Mesendoderm (in vitro differentiated cells): ENCODE results near the gene ARHGDIA.

Experiments
- DNase-seq: peaks from one replicate; pipeline ENCODE4 v3.0.0; 2013
- H2AK5ac ChIP-seq: 2 replicates; pipeline ENCODE4 v1.6.1; 2013; ENCODE audit warnings: low read length, inconsistent platforms
- H2BK120ac ChIP-seq: 2 replicates; pipeline ENCODE4 v1.6.1; 2013; ENCODE audit warnings: low read depth, mild to moderate bottlenecking, low read length, moderate library complexity, mixed read lengths
- H2BK15ac ChIP-seq: replicated peaks from 2 replicates; pipeline ENCODE4 v1.6.1; 2013; ENCODE audit warnings: low read depth, mild to moderate bottlenecking, moderate library complexity
- H2BK5ac ChIP-seq: 2 replicates; pipeline ENCODE4 v1.6.1; 2013; ENCODE audit warnings: low read length, inconsistent platforms
- H3K18ac ChIP-seq: 2 replicates; pipeline ENCODE4 v1.6.1; 2013; ENCODE audit warnings: mild to moderate bottlenecking, low read length, mixed read lengths
- H3K23ac ChIP-seq: one replicate; pipeline ENCODE4 v1.6.1; 2013; ENCODE audit warnings: low read length
- H3K27ac ChIP-seq: 2 replicates; pipeline ENCODE4 v1.5.1; 2013; ENCODE audit warnings: low read depth, mild to moderate bottlenecking, inconsistent platforms, low read length, moderate library complexity
- H3K27me3 ChIP-seq: 2 replicates; pipeline ENCODE4 v1.6.1; 2013; ENCODE audit warnings: low read length, control low read depth, mild to moderate bottlenecking, inconsistent platforms; ENCODE audit not compliant: insufficient read depth, poor library complexity
- H3K36me3 ChIP-seq: 2 replicates; pipeline ENCODE4 v1.6.1; 2013; ENCODE audit warnings: low read length, inconsistent platforms; ENCODE audit not compliant: control insufficient read depth, insufficient read depth
- H3K4ac ChIP-seq: one replicate; pipeline ENCODE4 v1.6.1; 2013; ENCODE audit warnings: low read depth, mild to moderate bottlenecking, low read length, moderate library complexity
- H3K4me1 ChIP-seq: 2 replicates; pipeline ENCODE4 v1.6.1; 2013; ENCODE audit warnings: low read depth, low read length, inconsistent platforms; ENCODE audit not compliant: control insufficient read depth
- H3K4me2 ChIP-seq: 2 replicates; pipeline ENCODE4 v1.6.1; 2013; ENCODE audit warnings: low read length
- H3K4me3 ChIP-seq: 2 replicates; pipeline ENCODE4 v1.5.1; 2013; ENCODE audit warnings: mild to moderate bottlenecking, low read length
- H3K56ac ChIP-seq: one replicate; pipeline ENCODE4 v1.6.1; 2013; ENCODE audit warnings: low read length
- H3K79me1 ChIP-seq: 2 replicates; pipeline ENCODE4 v1.6.1; 2013; ENCODE audit warnings: low read length, inconsistent platforms
- H3K79me2 ChIP-seq: 2 replicates; pipeline ENCODE4 v1.6.1; 2013; ENCODE audit warnings: mild to moderate bottlenecking, low read length; ENCODE audit not compliant: control insufficient read depth, insufficient read depth
- H3K9ac ChIP-seq: 2 replicates; pipeline ENCODE4 v1.6.1; 2013; ENCODE audit warnings: low read length, inconsistent platforms
- H4K5ac ChIP-seq: one replicate; pipeline ENCODE4 v1.6.1; 2013; ENCODE audit warnings: low read length
- H4K8ac ChIP-seq: one replicate; pipeline ENCODE4 v1.6.1; 2013; ENCODE audit warnings: low read depth, mild to moderate bottlenecking, control low read depth, low read length, moderate library complexity
- WGBS: extraction: QIAGEN DNeasy Blood & Tissue Kit; methylation state at CpG from one replicate; pipeline ENCODE4 v1.1.7; 2013; ENCODE audit warnings: low lambda C conversion rate, missing lambda C conversion rate; ENCODE audit not compliant: insufficient coverage; ENCODE audit errors: extremely low coverage; 5-methylcytosine and 5-hydroxymethylcytosine counted together

The ARHGDIA gene

DNA sequence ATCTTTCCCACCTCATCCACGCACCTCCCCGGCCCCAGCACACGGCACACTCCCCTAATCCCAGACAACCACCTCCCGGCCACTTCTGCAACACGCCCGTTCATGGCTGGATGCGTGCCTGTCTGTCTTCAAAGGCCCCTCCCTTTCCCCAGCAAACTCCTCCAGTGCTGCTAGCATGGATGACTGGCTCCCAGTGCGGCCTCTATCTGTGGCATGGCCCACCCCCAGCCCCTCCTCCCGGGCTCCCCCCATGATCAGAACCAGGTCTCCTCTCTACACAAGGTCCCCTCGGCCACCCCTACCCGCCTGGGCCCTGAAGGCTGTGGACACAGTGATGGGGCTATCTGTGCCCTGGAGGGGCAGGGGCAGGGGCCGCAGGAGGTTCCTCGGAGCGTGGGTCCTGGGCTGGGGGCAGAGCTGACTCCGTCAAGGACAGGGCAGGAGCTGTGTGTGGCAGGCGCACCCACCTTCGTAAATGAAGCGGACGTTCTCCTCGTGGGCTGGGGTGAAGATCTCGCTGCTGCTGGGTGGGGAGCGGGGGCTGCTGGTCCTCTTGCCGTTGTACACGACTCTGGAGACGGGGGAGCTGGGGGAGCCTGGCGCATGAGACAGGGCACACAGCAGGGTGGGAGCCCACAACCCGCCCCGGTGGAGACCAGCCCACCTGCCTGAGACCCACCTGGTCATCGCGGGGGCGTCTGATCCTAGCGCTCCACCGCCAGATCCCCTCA is 47.2 kb downstream of the ARHGDIA start:
- H3K23ac ChIP-seq, result no peak overlapping the region
- no peaks in the 10 kb centered on the region for H3K36me3 ChIP-seq
- H3K27me3 ChIP-seq, result no peaks in the 10 kb centered on the region
- no peak overlapping the region for H4K8ac ChIP-seq
- no CpG with 5 or more reads among the region's 33 CpGs for WGBS
- H3K79me1 ChIP-seq, result peaks cover 9% of the 10 kb centered on the region
- H3K56ac ChIP-seq, result no peak overlapping the region
- H2BK5ac ChIP-seq, result no peak overlapping the region
- no peak overlapping the region for H3K18ac ChIP-seq
- DNase-seq, result no peak
- H3K9ac ChIP-seq, result no peak overlapping the region
- H3K79me2 ChIP-seq, result peaks cover 2% of the 10 kb centered on the region
- H3K4ac ChIP-seq, result no peak overlapping the region
- H3K4me2 ChIP-seq, result no peak overlapping the region
- H3K4me3 ChIP-seq, result no peak overlapping the region
- no peak overlapping the region for H4K5ac ChIP-seq
- H2AK5ac ChIP-seq, result no peak overlapping the region
- no peak overlapping the region for H2BK120ac ChIP-seq
- H2BK15ac ChIP-seq, result no peak overlapping the region
- peaks cover 2% of the 10 kb centered on the region for H3K4me1 ChIP-seq
- H3K27ac ChIP-seq, result no peak overlapping the region

DNA sequence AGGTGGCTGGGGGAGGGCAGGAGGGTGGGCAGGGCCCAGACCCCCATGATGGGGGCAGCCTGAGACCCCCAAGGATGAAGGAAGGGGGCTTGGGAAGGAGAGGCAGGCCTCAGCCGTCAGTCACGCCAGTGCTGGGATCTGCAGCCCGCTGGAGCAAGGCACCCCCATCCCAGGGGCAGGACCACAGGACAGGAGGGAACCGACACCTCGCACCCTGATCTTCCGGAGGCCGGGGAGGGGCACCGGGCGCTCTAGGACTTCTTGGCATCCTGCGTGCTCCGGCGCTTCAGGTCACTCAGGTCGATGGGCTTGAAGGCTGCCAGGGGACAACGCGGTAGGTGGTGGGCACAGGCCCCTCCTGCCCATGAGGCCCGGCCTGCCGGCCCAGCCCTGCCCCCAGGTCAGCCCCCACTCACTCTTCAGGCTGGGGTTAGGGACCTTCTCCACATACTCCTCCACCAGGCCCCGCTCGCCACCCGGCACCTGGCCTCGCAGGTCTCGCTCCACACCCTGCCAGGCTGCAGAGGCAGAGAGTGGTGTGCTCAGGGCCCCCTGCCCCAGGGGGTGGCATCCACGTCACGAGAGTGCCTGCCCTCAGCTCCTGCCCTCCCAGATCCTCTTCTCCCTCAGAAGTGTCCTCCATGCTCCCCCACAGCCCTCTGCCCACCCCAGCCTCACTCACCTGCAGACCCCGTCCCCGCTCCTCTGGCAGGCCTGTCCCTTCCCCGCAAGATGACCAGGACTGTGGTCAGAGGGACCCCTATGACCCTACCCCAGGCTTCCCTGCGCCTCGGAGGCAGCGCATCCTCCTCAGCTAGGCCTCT is 47.9 kb downstream of the ARHGDIA start:
- Histone ChIP-seq H2BK5ac (no peak overlapping the region), H3K79me2 (no peaks in the 10 kb centered on the region), H3K4ac (no peak overlapping the region), H3K4me2 (no peak overlapping the region), H4K8ac (no peak overlapping the region), H2BK120ac (no peak overlapping the region), H2AK5ac (no peak overlapping the region), H3K9ac (no peak overlapping the region), H3K36me3 (no peaks in the 10 kb centered on the region), H3K18ac (no peak overlapping the region), H3K23ac (no peak overlapping the region), H2BK15ac (no peak overlapping the region), H3K27me3 (no peaks in the 10 kb centered on the region), H3K56ac (no peak overlapping the region), H3K4me1 (peaks cover 2% of the 10 kb centered on the region), H3K79me1 (peaks cover 3% of the 10 kb centered on the region), H3K4me3 (no peak overlapping the region), H4K5ac (no peak overlapping the region), H3K27ac (no peak overlapping the region)
- no peak for DNase-seq
- no CpG with 5 or more reads among the region's 30 CpGs for WGBS

DNA sequence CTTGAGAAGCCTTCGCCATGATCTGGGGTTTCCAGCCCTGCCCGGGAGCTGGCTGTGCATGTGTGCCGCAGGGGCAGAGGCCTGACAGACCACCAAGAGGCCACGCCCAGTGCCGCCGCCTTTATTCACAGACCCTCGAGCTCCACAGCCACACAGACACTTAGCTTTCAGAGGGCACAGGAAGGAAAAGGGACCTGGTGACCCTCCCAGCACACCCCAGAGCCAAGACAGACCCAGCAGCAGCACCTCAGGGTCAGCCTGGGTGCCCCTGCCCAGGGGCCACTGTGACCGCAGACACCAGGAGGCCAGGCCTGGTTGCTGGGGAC is 48.9 kb downstream of the ARHGDIA start:
- no peak overlapping the region for H4K5ac ChIP-seq
- H3K27me3 ChIP-seq, result no peaks in the 10 kb centered on the region
- H3K79me1 ChIP-seq, result peaks cover 3% of the 10 kb centered on the region
- no peak overlapping the region for H2AK5ac ChIP-seq
- H3K18ac ChIP-seq, result no peak overlapping the region
- H3K4me2 ChIP-seq, result no peak overlapping the region
- H3K4ac ChIP-seq, result no peak overlapping the region
- H3K79me2 ChIP-seq, result no peaks in the 10 kb centered on the region
- H3K23ac ChIP-seq, result no peak overlapping the region
- H3K36me3 ChIP-seq, result no peaks in the 10 kb centered on the region
- no peak overlapping the region for H3K4me3 ChIP-seq
- H3K9ac ChIP-seq, result no peak overlapping the region
- no peak overlapping the region for H2BK120ac ChIP-seq
- H2BK15ac ChIP-seq, result no peak overlapping the region
- H3K4me1 ChIP-seq, result peaks cover 2% of the 10 kb centered on the region
- no CpG with 5 or more reads among the region's 8 CpGs for WGBS
- no peak for DNase-seq
- no peak overlapping the region for H4K8ac ChIP-seq
- H3K56ac ChIP-seq, result no peak overlapping the region
- no peak overlapping the region for H3K27ac ChIP-seq
- no peak overlapping the region for H2BK5ac ChIP-seq

DNA sequence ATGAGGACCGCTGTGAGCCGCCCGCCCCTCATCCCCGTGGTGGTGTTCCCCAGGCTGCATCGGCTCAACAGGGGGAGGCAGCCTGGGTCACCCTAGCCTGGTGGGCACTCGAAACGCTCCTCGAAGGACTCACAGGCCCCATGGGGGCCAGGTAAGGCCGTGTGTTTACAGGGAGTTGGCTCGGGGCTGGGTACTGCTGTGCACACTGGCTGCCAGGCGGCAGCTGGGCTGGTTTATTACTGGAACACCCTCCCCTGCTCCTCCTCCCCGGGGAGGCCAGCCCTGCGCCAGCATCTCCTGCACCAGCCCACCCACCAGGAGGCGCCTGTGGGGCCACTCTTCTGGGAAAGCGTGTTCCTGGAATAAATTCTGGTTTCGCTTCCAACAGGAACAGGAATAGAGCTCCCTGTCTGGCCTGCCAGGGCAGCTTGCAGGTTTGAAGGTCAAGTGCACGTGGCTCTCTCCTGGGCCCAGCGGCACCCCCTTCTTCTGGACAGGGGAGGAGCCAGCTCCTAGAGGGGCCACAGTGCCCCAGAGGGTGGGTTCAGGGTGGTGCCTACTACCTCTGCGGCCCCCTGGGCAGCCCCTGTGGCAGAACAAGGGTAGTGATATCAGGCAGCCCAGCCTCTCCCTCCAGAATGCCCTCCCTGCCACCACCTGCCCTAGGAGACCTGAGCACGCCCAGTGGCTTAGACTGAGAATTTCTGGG is 49.4 kb downstream of the ARHGDIA start:
- Histone ChIP-seq H2BK5ac (no peak overlapping the region), H3K18ac (no peak overlapping the region), H3K4me1 (peaks cover 2% of the 10 kb centered on the region), H3K4me2 (no peak overlapping the region), H3K79me1 (peaks cover 3% of the 10 kb centered on the region), H3K27ac (no peak overlapping the region), H3K36me3 (no peaks in the 10 kb centered on the region), H3K27me3 (no peaks in the 10 kb centered on the region), H2AK5ac (no peak overlapping the region), H2BK15ac (no peak overlapping the region), H2BK120ac (no peak overlapping the region), H3K56ac (no peak overlapping the region), H3K23ac (no peak overlapping the region), H3K4me3 (no peak overlapping the region), H4K8ac (no peak overlapping the region), H4K5ac (no peak overlapping the region), H3K9ac (no peak overlapping the region), H3K79me2 (no peaks in the 10 kb centered on the region), H3K4ac (no peak overlapping the region)
- DNase-seq, result peak; percentile 64
- WGBS, result no CpG with 5 or more reads among the region's 20 CpGs

DNA sequence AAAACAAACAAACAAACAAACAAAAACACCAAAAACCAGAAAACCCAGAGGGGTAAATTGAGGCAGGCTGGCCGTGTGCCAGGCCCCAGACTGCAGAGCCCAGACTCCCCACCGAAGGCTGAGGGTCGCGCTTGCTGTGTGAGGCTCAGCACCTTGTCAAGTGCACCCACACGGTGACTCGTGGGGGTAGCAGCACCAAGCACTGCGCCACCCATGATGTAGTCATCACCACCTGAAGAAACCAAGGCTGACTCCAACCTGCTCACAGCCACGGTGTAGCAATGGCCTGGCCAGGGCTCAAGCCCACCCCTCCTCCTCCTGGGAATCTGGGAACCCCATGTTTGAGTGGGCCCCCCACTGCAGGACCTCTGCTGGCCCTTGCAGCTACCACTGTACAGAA is 50.0 kb downstream of the ARHGDIA start:
- H3K36me3 ChIP-seq, result no peaks in the 10 kb centered on the region
- DNase-seq, result no peak
- no peaks in the 10 kb centered on the region for H3K27me3 ChIP-seq
- no peak overlapping the region for H3K4me2 ChIP-seq
- H3K9ac ChIP-seq, result no peak overlapping the region
- H2BK15ac ChIP-seq, result no peak overlapping the region
- H3K79me1 ChIP-seq, result peaks cover 3% of the 10 kb centered on the region
- no CpG with 5 or more reads among the region's 8 CpGs for WGBS
- H3K23ac ChIP-seq, result no peak overlapping the region
- H3K4me1 ChIP-seq, result peaks cover 2% of the 10 kb centered on the region
- no peak overlapping the region for H4K5ac ChIP-seq
- H3K18ac ChIP-seq, result no peak overlapping the region
- no peak overlapping the region for H2BK5ac ChIP-seq
- H3K4me3 ChIP-seq, result no peak overlapping the region
- no peak overlapping the region for H2BK120ac ChIP-seq
- no peak overlapping the region for H4K8ac ChIP-seq
- no peaks in the 10 kb centered on the region for H3K79me2 ChIP-seq
- H3K27ac ChIP-seq, result no peak overlapping the region
- no peak overlapping the region for H3K4ac ChIP-seq
- H3K56ac ChIP-seq, result no peak overlapping the region
- H2AK5ac ChIP-seq, result no peak overlapping the region
